ENCODE results near the gene SNAPIN.

Gene SNAPIN

DNA sequence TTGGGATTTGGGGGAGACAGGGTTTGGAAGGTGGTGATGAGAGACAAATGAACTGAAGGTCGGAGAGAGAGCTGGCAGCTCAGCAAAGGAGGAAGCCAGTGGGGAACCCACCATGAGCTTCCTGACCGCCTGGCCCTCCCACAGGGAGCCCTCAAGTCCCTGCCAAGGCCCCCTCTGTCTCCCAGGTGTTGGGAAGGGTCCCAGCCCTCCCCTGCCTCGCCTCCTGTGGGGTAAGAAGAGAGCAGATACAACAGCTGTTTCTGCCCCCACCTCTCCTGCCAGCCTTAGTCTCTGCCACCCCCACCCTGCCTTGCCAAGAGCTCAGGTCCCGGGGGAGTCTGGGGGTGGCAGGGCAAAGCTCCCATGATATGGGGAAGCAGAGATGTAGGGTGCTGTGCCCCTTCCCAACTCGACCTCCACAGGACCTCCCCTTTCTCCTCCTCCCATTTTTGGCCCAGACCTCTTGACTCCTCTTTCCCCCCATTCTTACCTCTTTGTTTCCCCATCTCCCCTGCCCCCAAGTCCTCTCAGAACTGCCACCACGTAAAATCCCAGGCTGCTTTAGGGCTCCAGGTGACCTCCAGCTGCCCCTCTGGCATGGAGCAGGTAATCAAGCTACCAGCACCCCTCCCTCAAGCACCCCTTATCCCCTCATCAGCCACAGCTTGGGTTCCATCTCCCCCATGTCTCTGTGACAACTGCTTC lies 29.7 kb upstream of the SNAPIN start:
- Histone ChIP-seq H3K4me1 (ENCODE audit: control insufficient read depth, low read length) (peaks cover 55% of the 10 kb centered on the region), H3K36me3 (ENCODE audit: control insufficient read depth, low read length) (peaks cover 7% of the 10 kb centered on the region; the same call in 1 of the 2 replicates), H3K79me2 (ENCODE audit: control insufficient read depth, low read length) (peaks cover 10% of the 10 kb centered on the region), H3K27ac (ENCODE audit: low read depth, low read length) (no peak overlapping the region), H3K4me2 (ENCODE audit: low read length) (0 out of 2 replicates have a peak overlapping the region, but pooled peaks have one; percentile 5), H3K9me2 (replicated peaks; ENCODE audit: control insufficient read depth, low read length) (no peaks in the 10 kb centered on the region), H3F3A (ENCODE audit: control insufficient read depth, insufficient read depth) (peaks cover 2% of the 10 kb centered on the region; the same call in 1 of the 2 replicates), H3K27me3 (ENCODE audit: control insufficient read depth, low read length) (no peaks in the 10 kb centered on the region), H4K20me1 (ENCODE audit: control insufficient read depth, insufficient read depth, low read depth, low read length) (no peaks in the 10 kb centered on the region), H3K4me3 (ENCODE audit: low read length) (no peak overlapping the region), H3K9me3 (ENCODE audit: control insufficient read depth, insufficient read depth, low read length) (no peaks in the 10 kb centered on the region)
- TF ChIP-seq, protein P1, sequence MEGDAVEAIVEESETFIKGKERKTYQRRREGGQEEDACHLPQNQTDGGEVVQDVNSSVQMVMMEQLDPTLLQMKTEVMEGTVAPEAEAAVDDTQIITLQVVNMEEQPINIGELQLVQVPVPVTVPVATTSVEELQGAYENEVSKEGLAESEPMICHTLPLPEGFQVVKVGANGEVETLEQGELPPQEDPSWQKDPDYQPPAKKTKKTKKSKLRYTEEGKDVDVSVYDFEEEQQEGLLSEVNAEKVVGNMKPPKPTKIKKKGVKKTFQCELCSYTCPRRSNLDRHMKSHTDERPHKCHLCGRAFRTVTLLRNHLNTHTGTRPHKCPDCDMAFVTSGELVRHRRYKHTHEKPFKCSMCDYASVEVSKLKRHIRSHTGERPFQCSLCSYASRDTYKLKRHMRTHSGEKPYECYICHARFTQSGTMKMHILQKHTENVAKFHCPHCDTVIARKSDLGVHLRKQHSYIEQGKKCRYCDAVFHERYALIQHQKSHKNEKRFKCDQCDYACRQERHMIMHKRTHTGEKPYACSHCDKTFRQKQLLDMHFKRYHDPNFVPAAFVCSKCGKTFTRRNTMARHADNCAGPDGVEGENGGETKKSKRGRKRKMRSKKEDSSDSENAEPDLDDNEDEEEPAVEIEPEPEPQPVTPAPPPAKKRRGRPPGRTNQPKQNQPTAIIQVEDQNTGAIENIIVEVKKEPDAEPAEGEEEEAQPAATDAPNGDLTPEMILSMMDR (IDR thresholded peaks at IDR 0.05; ENCODE audit: low read depth, low read length, poor library complexity, severe bottlenecking) = no peak
- no peak for TF ChIP-seq EZH2phosphoT487 (IDR thresholded peaks at IDR 0.05; ENCODE audit: borderline replicate concordance, low read length)

DNA sequence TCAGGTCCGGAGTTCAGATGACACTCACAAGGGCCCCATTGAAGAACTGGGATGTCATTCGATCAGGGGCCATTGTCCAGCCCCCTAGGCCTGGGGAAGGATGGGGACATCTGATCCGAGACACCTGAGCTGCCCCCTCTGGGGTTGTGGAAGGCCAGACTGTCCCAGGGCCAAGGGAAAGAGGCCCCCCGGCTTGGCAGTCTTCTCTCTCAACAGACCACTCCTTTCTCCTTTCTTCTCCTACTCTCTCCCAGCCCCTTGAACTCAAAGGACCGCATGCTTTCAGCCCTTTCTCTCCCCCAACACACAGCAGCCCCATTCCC lies 29.2 kb upstream of the SNAPIN start:
- Histone ChIP-seq H4K20me1 (ENCODE audit: control insufficient read depth, insufficient read depth, low read depth, low read length) (no peaks in the 10 kb centered on the region), H3K4me3 (ENCODE audit: low read length) (no peak overlapping the region), H3K79me2 (ENCODE audit: control insufficient read depth, low read length) (peaks cover 13% of the 10 kb centered on the region), H3K4me1 (ENCODE audit: control insufficient read depth, low read length) (peaks cover 50% of the 10 kb centered on the region), H3F3A (ENCODE audit: control insufficient read depth, insufficient read depth) (peaks cover 5% of the 10 kb centered on the region; the same call in 1 of the 2 replicates), H3K9me2 (replicated peaks; ENCODE audit: control insufficient read depth, low read length) (no peaks in the 10 kb centered on the region), H3K27me3 (ENCODE audit: control insufficient read depth, low read length) (no peaks in the 10 kb centered on the region), H3K9me3 (ENCODE audit: control insufficient read depth, insufficient read depth, low read length) (no peaks in the 10 kb centered on the region), H3K4me2 (ENCODE audit: low read length) (no peak overlapping the region), H3K36me3 (ENCODE audit: control insufficient read depth, low read length) (peaks cover 7% of the 10 kb centered on the region), H3K27ac (ENCODE audit: low read depth, low read length) (no peak overlapping the region)
- no peak for TF ChIP-seq EZH2phosphoT487 (IDR thresholded peaks at IDR 0.05; ENCODE audit: borderline replicate concordance, low read length)
- TF ChIP-seq, protein P1 (IDR thresholded peaks at IDR 0.05; ENCODE audit: low read depth, low read length, poor library complexity, severe bottlenecking) = no peak

DNA sequence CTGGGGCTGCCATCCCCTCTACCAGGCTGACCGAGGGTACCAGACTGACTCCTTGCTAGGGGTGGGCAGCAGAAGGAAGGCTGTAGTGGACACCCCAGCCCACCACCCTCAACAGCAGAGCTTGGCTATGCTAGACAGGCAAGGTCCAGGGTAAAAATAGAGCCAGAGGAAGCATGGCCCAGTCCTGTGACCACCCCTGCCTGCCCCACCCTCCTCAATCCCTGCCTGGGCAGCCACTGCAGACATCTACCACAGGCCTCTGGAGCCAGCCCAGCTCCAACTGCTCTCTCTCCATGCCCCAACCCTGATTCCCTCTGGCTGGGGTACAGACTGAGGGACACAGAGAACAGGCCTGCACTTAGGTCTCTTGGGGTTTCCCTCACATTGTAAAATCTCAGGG lies 28.5 kb upstream of the SNAPIN start:
- Histone ChIP-seq H3K27ac (ENCODE audit: low read depth, low read length) (no peak overlapping the region), H3K4me1 (ENCODE audit: control insufficient read depth, low read length) (peaks cover 45% of the 10 kb centered on the region), H3K9me2 (replicated peaks; ENCODE audit: control insufficient read depth, low read length) (no peaks in the 10 kb centered on the region), H4K20me1 (ENCODE audit: control insufficient read depth, insufficient read depth, low read depth, low read length) (no peaks in the 10 kb centered on the region), H3K9me3 (ENCODE audit: control insufficient read depth, insufficient read depth, low read length) (no peaks in the 10 kb centered on the region), H3K4me3 (ENCODE audit: low read length) (no peak overlapping the region), H3K27me3 (ENCODE audit: control insufficient read depth, low read length) (no peaks in the 10 kb centered on the region), H3K36me3 (ENCODE audit: control insufficient read depth, low read length) (peaks cover 7% of the 10 kb centered on the region), H3K4me2 (ENCODE audit: low read length) (no peak overlapping the region), H3K79me2 (ENCODE audit: control insufficient read depth, low read length) (peaks cover 20% of the 10 kb centered on the region), H3F3A (ENCODE audit: control insufficient read depth, insufficient read depth) (peaks cover 3% of the 10 kb centered on the region; the same call in 1 of the 2 replicates)
- TF ChIP-seq, protein P1 (IDR thresholded peaks at IDR 0.05; ENCODE audit: low read depth, low read length, poor library complexity, severe bottlenecking) = no peak
- TF ChIP-seq EZH2phosphoT487 (IDR thresholded peaks at IDR 0.05; ENCODE audit: borderline replicate concordance, low read length) = no peak

All from DOHH2 (cell line).